Body of pancreas (tissue), 4 donors: ENCODE results near the gene HES4.

Experiments used
- CTCF ChIP-seq, 7 experiments: fragments of 450-650 bp in 4 of 7; fragments of 200-600 bp in 3 of 7; sonication (generic) in 3 of 7; IDR thresholded peaks; one replicate each; pipeline ENCODE4 v1.5.1; 2016 to 2019; ENCODE audit warnings: antibody characterized with exemption in 7 of 7
- POLR2A ChIP-seq, 3 donors: fragments of 450-650 bp; IDR thresholded peaks; one replicate each; pipeline ENCODE4 v1.6.1; 2016; ENCODE audit warnings: antibody characterized with exemption in 3 of 3, mild to moderate bottlenecking in 2 of 3

GRCh38 chr1:995665-996633 lies 3.9 kb downstream of the HES4 start:
- TF ChIP-seq CTCF (IDR thresholded peaks at IDR 0.05), result no peak
- no peak for TF ChIP-seq POLR2A (IDR thresholded peaks at IDR 0.05)
